NOMO-1 (cell line): ENCODE data around the gene HEG1.
A peak's percentile ranks its signal among the peaks of the same experiment; 100 is the strongest.

Source experiments
- DNase-seq, 2 experiments: peaks; one replicate each; lab custom pipeline; 2025; ENCODE audit not compliant: unreplicated experiment in 2 of 2; lab: John Stamatoyannopoulos, UW

The HEG1 gene

GRCh38 chr3:125072749-125073389, 17.1 kb upstream of the HEG1 start:
- no peak for DNase-seq

DNA sequence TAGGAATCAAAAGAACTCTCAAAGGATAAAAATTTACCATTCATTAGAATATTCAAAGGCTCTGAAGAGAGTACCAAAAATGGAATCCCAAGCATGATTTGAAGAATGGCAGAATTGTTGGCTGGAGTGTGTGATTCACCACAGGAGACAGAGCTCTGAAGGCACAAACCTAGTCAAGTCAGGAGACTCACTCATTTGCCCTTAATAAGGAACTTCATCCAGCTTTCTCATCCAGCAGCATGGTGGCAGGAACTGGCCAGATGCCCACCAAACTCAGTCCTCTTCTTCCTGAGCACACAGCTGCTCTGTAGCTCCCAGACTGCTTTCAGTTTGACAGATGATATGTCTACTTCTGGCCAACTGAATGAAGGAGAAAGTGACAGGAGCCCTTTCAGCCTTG, 16.5 kb upstream of the HEG1 start:
- DNase-seq, result no peak

DNA sequence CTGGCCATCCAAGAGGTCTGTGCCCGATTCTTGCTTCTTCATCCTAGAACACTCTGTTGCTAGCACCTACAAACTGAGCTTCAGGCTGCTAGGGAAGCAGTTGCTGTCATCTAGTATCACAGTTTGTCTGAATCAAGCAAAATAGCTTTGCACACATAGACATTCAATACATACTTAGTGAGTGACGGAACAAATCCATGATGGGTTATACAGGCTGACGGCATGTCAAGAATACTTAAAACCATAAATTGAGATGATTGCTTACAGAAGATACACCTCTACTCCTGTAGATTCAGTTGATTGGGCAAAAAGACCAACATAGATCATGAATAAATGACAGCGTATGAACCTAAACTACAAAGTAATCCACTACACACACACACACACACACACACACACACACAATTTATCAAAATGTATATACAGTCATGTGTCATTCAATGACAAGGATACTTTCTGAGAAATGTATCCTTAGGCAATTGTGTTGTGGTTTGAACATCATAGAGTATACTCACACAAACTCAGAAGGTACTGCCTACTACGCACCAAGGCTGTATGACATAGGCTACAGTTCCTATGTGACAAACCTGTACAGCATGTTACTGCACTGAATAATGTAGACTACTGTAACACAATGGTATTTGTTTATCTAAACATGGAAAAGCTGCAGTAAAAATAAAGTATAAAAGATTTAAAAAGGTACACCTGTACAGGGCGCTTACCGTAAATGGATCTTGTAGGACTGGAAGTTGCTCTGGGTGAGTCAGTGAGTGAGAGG, 14.4 kb upstream of the HEG1 start:
- no peak for DNase-seq

DNA sequence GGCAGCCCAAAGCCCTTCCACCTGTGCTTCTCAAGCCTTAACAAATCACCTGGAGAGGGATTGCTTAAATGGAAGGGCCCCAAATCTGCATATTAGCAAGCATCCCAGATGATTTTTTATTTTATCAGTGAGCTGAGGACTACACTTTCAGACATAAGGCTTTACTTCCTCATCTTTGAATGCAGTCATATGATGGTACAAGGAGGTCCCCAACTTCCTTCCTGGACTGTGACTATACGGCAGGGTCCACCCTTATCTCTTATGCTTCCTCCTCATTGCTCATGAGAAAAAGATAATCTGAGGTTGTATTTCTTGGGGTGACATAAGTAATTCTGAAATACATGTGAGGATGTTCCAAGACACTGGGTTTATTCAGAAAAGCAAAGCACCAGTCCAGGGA, 13.7 kb upstream of the HEG1 start:
- DNase-seq, result peak; percentile 24 to 66

GRCh38 chr3:125068265-125068664, 12.5 kb upstream of the HEG1 start:
- no peak for DNase-seq

DNA sequence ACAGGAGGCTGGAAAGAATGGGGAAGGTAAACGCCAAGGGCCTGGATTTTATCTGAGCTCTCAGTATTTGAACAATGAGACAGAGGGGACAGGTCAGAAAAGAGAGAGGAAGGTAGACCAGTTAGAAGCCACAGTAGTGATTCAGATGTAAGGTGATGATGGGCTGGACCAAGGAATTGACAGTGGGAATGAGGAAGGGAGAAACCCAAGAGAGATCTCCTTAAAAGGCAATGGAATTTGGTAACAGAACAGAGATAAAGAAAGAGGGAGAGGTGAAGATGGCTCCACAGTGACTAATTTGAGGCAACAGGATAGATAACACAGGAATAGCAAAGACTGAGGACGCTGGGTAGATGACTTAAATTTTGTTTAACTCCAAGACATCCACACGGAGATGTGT, 11.4 kb upstream of the HEG1 start:
- DNase-seq, result no peak

DNA sequence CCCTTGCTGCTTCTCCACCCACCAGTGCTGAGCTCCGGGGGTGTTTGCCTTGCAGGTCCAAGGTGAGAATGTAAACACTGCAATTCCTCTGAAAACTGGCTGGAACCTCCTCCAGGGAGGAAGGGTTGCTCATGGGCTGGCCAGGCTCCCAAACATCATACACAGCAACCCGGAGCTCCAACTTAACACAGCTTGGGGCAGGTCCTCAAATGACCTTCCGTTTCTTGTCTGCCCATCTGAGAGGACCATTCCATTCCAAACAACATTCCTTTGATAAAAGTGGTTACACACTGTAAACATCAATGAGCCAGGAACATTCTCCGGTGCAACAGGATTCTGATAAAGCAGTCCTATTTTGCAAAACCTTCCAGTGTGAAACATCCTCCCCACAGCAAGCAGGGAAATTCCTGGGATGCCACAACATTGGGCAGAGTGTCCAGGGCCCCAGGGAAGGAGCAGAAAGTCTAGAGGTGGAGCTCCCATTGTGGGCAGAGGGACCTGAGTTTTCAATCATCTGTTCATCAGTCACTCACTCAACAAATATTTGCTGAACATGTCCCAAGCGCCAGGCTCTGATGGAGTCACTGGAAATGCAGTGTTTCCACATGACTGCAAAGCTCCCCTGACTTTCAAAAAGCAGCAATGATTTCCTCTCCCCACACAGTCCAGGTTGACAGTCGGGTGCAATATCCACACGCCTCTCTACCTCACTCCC, 7.3 kb upstream of the HEG1 start:
- DNase-seq, result no peak

DNA sequence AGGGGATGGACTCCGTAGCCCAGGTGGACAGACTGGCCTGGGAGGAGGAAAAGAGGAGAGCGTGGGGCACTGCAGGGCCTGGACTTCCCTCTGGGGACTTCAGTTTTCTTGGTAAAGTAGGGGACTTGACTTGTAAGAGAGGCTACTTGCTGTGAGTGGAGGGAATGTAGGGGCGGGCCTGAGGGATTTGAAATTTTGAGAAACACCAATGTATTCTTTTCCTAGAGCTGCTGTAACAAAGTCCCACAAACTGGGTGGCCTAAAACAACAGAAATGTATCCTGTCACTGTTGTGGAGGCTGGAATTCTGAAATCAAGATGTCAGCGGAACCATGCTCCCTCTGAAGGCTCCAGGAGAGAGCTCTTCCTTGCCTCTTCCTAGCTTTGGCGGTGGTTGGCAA, 5.8 kb upstream of the HEG1 start:
- no peak for DNase-seq

- no peak for DNase-seq
Observed at GRCh38 chr3:125061170-125061569, 5.4 kb upstream of the HEG1 start.

DNA sequence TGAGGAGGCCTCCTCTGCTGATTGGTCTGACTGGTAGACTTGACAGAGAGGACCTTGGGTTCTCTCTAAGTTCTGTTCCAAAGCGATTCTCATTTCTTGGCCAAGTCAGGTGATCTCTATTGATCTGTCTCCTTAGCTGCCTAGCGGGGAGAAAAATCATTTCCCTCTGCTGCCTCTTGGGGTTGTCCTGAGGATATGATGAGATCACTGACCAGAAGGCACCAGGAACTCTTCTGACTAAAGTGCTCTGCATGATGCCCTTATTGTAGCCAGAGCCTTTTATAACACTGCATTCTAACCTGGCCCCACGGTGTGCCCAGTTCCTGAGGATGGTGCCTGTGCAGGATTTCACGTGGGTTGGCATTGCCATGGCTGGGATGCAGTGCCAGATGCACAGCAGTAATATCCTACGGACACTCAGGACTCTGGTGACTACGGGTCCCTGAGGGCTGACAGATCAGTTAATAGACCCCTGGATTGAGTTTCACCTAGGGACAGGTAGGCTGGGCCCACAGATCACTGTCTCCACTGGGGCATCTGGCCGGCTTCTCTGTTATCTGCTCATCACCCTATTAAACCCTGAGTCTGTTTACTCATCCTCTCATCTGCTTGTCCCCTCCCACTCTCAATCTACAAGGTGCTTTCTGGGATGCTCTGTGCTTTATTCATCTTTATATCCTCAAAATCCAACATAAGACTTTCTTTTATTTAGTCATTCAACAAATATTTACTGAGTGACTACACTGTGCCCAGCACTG, 3.9 kb upstream of the HEG1 start:
- DNase-seq, result no peak

DNA sequence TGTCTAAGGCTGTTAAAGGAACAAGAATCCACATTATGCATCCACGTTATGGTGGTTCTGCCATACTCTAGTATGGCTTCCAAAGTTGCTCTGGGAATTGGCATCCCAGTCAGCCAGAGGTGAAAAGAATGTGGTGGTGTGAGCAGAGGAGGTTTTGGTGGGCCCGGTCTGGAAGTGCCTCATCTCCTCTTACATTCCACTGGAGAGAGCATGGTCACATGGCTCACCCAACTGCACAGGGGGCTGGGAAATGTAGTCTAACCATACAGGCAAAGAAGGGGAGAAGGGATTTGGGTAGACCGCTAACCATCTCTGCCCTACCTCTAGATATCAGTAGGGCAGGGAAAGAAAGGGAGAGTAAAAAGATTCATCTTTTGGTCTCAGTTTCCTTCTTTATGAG, 3.2 kb upstream of the HEG1 start:
- DNase-seq, result no peak

DNA sequence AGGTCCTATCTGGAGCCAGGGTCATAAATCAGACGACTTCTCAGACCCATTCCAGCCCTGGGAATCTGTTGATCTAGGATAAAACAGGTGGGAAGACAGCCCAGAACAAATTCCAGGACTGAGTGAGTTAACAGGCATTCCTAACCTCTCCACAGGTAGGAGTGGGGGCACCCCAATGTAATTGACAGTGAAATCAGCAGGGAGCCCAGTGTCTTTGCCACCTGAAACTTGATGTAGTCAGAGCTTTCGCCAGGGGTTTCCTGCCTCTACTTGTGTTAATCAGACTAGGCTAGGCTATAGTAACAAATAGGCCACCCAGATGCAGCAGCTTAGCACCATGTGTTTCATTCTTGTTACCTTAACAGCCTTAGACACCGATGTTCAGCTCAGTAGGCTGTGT, 2.7 kb upstream of the HEG1 start:
- no peak for DNase-seq

DNA sequence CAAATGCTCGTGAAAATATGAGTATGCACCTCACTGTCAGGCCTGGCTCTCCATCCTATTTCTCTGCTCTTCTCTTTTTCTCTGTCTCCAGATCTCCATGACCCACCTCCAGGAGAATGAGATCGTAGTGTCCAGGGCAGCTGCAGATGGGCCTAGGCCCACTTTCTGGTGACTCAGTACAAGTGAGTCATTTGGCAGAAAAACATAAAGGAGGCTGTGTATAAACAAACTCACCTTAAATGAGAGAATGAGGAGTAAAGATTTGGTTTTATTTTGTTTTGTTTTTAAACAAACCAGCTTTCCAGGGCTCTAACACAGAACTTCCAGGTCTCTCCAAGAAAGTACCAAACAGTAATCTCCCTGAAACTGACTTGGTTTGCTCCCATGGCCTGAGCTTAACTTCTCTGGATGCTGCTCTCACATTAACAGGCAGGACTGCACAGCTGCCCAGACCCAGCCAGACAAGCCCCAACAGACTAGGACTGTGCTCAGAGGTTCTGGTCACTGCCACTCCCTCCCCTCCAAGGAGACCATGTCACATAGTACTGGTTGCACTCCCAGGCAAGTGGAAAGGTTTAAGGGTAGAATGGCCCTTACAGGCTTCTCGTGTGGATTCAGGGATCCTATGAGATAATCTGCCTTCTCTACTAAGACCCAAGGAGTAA, 1.5 kb upstream of the HEG1 start:
- DNase-seq, result no peak

- no peak for DNase-seq
Observed at GRCh38 chr3:125055331-125055912, 375 bp downstream of the HEG1 start.

GRCh38 chr3:125054449-125055329, 1.1 kb downstream of the HEG1 start:
- DNase-seq, result peak in 1 of 2 experiments; percentile 21

GRCh38 chr3:125054062-125054448, 1.7 kb downstream of the HEG1 start:
- no peak for DNase-seq

GRCh38 chr3:125053304-125053699, 2.5 kb downstream of the HEG1 start:
- no peak for DNase-seq

GRCh38 chr3:125052624-125053303, 3.0 kb downstream of the HEG1 start:
- DNase-seq, result no peak
